ENCODE measurements around the gene ITPK1.

- TF ChIP-seq POLR2AphosphoS5 (IDR thresholded peaks at IDR 0.05; ENCODE audit: low read depth, low read length) (no peak), POLR2A (IDR thresholded peaks at IDR 0.05; ENCODE audit: low read depth, low read length) (no peak), TAF1 (IDR thresholded peaks at IDR 0.05; ENCODE audit: low read depth, low read length) (no peak), SPI1 (IDR thresholded peaks at IDR 0.05; ENCODE audit: low read depth, low read length) (no peak), PAX5 (IDR thresholded peaks at IDR 0.05; ENCODE audit: insufficient read depth, low read length, severe bottlenecking) (no peak)
Observed at GRCh38 chr14:93061380-93062012, 54.2 kb downstream of the ITPK1 start.
